Naive B cell (primary cell): ENCODE measurements around the gene ACIN1. TPM values are rescaled to one million over a fixed set of nuclear protein-coding genes. Genes with fewer than 3 reads are reported as not detected.
"Not testable (repeated sequence)": the region's sequence is repeated elsewhere in the genome, so short reads cannot be mapped to it uniquely, and the experiment has no call there.

Experiments
- ATAC-seq, 2 donors: fragments of 150-1000 bp; cut with Tn5 transposase; 2 replicates each; pipeline ENCODE4 v1.10.0; 2021; ENCODE audit warnings: low read depth in 2 of 2, mild to moderate bottlenecking in 2 of 2, moderate library complexity in 2 of 2
- DNase-seq: peaks from one replicate; pipeline ENCODE4 v3.0.0; 2022
- H3K27ac Mint-ChIP-seq, 6 donors: one replicate each; pipeline ENCODE4 v1.8.0; 2020 to 2022; ENCODE audit warnings: mild to moderate bottlenecking in 6 of 6, mixed read lengths in 6 of 6, moderate library complexity in 5 of 6, inconsistent platforms in 2 of 6
- H3K27me3 Mint-ChIP-seq, 3 donors: one replicate each; pipeline ENCODE4 v1.8.0; 2021 to 2022; ENCODE audit warnings: mixed read lengths in 3 of 3, mild to moderate bottlenecking in 1 of 3
- H3K36me3 Mint-ChIP-seq, 2 donors: one replicate each; pipeline ENCODE4 v1.8.0; 2020 to 2022; ENCODE audit warnings: mixed read lengths in 2 of 2, inconsistent platforms in 1 of 2, mild to moderate bottlenecking in 1 of 2
- H3K4me1 Mint-ChIP-seq, 3 donors: one replicate each; pipeline ENCODE4 v1.8.0; 2020 to 2022; ENCODE audit warnings: mixed read lengths in 3 of 3, inconsistent platforms in 1 of 3, mild to moderate bottlenecking in 1 of 3, moderate library complexity in 1 of 3
- H3K4me3 Mint-ChIP-seq, 8 donors: one replicate each; pipeline ENCODE4 v1.8.0; 2020 to 2022; ENCODE audit warnings: mild to moderate bottlenecking in 8 of 8, mixed read lengths in 8 of 8, moderate library complexity in 8 of 8, inconsistent platforms in 2 of 8
- H3K9me3 Mint-ChIP-seq, 7 donors: one replicate each; pipeline ENCODE4 v1.8.0; 2020 to 2022; ENCODE audit warnings: mixed read lengths in 7 of 7, mild to moderate bottlenecking in 5 of 7, inconsistent platforms in 2 of 7, moderate library complexity in 1 of 7
- polyA plus RNA-seq, 6 donors: library from polyadenylated mRNA; unstranded; fragments of 300-500 nt; fragmentation: Illumina TruSeq; gene quantifications; one replicate each; pipeline ENCODE4 v1.2.3, GENCODE V29; 2021; ENCODE audit warnings: low read depth in 6 of 6

The ACIN1 gene
- polyA plus RNA-seq, 6 donors from 2014 or later = 0.61 to 18.0 (median 9.8) TPM

DNA sequence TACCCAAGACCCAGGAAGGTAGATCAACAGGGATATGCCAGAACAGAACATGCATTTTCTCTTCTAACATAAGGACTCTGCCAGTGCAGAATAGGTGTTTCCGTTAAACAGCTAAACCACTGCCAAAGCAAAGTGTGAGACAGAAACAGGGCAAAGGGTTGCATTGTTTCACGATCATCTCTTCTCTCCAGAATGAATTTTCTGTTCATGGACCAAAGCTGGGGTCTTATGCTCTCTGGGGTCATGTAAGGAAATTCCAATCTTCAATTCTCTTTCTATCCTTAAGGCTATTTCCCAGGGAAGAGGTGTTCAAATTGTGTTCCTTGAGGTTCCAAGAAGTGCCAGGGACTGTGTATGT, 71.2 kb downstream of the ACIN1 start:
- H3K4me3 Mint-ChIP-seq = no peak overlapping the region
- H3K36me3 Mint-ChIP-seq = peaks cover 7 to 17% of the 10 kb centered on the region in 2 donors
- no peak for DNase-seq
- ATAC-seq = no peak
- H3K27me3 Mint-ChIP-seq = no peaks in the 10 kb centered on the region
- H3K9me3 Mint-ChIP-seq = no peaks in the 10 kb centered on the region
- peak overlapping the region in 2 of 6 donors; percentile 23 to 82 for H3K27ac Mint-ChIP-seq
- H3K4me1 Mint-ChIP-seq = peaks cover 7 to 16% (median 14%) of the 10 kb centered on the region in 3 donors

DNA sequence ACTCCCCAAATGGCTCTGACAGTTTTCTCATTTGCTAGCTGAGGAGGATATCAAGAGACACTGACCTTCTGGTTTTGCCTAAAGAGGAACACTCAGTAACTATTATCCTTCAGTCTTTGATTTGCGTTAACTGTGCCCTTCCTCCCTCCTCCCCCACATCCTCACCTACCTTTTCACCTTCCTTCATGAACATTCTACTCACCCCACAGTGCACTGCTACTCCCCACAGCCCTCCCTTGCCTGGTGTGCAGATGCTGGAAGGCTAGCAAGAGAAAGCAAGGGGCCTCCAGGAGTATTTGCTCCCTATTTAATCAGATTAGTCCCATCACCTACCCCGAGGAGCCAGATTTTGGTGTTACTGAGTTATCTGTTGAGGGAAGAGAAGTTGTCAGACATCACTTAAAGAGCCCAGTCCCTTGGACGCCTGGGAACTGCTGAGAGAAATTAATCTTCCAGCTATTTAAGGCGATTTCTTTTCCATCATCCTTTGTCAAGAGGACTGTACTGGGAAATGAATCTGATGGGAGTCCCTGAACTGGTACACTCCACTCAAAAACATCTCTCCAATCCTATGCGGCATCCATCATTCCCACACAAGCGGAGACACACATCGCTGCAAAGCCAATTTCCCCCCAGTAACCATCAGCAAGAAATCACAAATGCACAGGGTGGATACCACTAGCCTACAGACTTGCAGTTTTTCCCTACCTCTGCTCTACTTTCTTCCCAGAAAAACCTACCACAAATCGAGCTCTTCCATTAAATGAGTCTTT, 71.7 kb downstream of the ACIN1 start:
- Mint-ChIP-seq H3K4me3 (no peak overlapping the region), H3K27ac (peak overlapping the region in 1 of 6 donors; percentile 41), H3K36me3 (peaks cover 5 to 17% of the 10 kb centered on the region in 2 donors), H3K27me3 (no peaks in the 10 kb centered on the region), H3K4me1 (peaks cover 5 to 13% (median 12%) of the 10 kb centered on the region in 3 donors), H3K9me3 (no peaks in the 10 kb centered on the region)
- ATAC-seq (no peak), DNase-seq (no peak)

DNA sequence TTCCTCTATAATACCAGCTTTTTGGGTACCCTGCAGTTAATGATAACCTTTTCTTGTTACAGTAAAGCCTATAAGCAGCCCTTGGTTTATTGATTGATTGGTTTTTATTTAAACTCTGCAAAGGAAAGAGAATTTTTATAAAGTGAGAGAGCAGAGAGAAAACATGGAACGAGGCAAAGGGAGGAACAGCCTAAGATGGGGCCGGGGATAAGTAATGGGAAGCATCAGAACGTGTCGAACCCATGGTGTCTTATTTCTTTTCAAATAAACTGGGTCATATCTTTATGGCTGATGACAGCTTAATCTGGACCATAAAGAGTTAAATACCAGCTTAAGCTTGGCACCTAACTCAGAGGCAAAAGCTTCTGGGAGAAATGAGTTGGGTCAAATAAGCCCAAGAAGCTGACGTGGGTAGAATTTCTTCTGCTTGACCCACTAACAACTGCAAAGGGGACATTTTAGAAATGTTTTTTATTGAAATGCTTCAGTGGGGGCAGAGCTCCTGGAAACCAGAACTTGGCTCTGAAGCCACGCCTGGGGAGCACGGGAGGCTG, 73.0 kb downstream of the ACIN1 start:
- Mint-ChIP-seq H3K27ac (peak overlapping the region in 2 of 6 donors; percentile 6 to 20), H3K36me3 (peaks cover 5 to 17% of the 10 kb centered on the region in 2 donors), H3K27me3 (no peaks in the 10 kb centered on the region), H3K4me3 (no peak overlapping the region), H3K9me3 (no peaks in the 10 kb centered on the region), H3K4me1 (peaks cover 5 to 6% (median 6%) of the 10 kb centered on the region in 3 donors)
- ATAC-seq (no peak), DNase-seq (no peak)

DNA sequence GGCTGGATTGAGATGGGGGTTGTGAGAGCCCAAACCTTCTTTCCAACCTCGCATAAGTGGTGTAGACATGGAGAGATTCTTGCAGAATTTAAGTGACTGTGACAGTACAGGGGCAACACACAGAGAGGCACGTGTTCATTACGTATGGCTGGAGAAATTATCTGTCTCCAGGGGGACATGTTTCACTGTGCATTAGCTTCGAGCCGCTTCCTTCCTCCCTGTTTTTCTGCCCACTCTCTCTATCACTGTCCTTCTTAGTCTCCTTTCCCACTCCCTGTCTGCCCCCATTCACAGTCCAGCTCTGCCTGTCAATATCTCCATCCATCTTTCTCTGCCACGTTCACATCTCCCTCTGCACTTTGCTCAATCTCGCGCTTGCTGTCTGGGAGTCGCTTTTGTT, 73.5 kb downstream of the ACIN1 start:
- Mint-ChIP-seq H3K4me1 (peaks cover 5 to 6% (median 6%) of the 10 kb centered on the region in 3 donors), H3K4me3 (peak overlapping the region in 1 of 8 donors; percentile 34), H3K9me3 (no peaks in the 10 kb centered on the region), H3K27ac (peak overlapping the region in 1 of 6 donors; percentile 6), H3K27me3 (no peaks in the 10 kb centered on the region), H3K36me3 (peaks cover 5 to 17% of the 10 kb centered on the region in 2 donors)
- DNase-seq = no peak
- no peak for ATAC-seq

DNA sequence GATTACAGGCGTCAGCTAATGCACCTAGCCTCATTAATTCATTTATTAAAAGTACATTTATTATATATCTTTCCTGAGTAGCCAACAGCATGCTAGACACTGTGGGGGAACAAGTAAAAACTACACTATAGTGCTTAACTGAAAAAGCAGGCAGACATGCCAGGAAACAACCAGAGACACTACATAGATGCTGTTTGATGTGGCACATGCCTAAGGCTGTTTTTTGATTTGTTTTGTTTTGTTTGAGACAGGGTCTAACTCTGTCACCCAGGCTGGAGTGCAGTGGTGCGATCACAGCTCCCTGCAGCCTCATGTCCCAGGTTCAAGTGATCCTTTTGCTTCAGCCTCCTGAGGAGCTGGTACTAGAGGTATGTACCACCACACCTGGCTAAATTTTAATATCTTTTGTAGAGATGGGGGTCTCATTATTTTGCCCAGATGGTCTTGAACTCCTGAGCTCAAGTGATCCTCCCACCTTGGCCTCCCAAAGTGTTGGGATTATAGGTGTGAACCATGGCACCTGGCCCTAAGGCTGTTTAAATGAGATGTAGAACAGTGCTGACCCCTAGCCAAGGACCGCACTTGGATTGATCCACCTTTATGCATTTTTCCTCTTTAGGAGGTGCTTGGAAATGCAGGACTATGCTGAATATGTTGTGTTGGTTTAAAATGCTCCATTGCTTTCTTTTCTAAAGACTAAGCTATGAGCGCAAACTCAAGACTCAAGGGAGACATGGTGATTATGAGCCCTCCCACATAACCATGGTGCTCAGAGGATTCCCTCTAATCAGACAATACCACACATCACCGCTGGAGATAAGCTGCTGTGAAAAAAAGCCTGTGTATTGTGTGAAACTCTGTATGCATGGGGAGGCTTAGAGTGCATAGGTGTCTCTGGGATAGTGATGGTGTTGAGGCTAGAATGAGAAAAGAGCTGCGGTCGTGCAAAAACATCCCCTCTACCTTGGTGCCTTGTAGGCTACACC, 74.5 kb downstream of the ACIN1 start:
- no peaks in the 10 kb centered on the region for H3K27me3 Mint-ChIP-seq
- ATAC-seq (no peak), DNase-seq (no peak)
- peaks cover 5 to 10% of the 10 kb centered on the region in 2 donors for H3K36me3 Mint-ChIP-seq
- H3K4me3 Mint-ChIP-seq = no peak overlapping the region
- peaks cover 2 to 5% (median 5%) of the 10 kb centered on the region in 3 donors for H3K4me1 Mint-ChIP-seq
- peak overlapping the region in 1 of 6 donors; percentile 18 for H3K27ac Mint-ChIP-seq
- no peaks in the 10 kb centered on the region for H3K9me3 Mint-ChIP-seq

DNA sequence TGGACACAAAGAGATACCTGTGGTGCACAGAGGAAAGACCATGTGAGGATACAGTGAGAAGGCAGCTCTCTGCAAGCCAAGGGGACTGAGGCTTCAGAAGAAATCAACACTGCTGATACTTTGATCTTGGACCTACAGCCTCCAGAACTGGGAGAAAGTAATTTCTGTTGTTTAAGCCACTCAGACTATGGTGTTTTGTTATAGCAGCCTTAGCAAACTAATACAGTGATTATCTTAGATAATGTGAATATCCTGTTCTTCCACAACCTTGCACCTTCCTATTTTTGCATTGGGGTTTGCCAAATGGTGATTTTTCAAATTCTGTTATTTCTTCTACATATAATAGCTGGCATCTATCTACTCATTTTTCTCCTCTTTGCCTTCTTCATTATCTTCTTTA, 76.8 kb downstream of the ACIN1 start:
- Mint-ChIP-seq H3K4me1 (no peaks in the 10 kb centered on the region), H3K36me3 (peaks cover 0 to 5% of the 10 kb centered on the region in 2 donors), H3K27me3 (no peaks in the 10 kb centered on the region), H3K27ac (no peak overlapping the region), H3K4me3 (no peak overlapping the region), H3K9me3 (no peaks in the 10 kb centered on the region)
- ATAC-seq (no peak), DNase-seq (no peak)

DNA sequence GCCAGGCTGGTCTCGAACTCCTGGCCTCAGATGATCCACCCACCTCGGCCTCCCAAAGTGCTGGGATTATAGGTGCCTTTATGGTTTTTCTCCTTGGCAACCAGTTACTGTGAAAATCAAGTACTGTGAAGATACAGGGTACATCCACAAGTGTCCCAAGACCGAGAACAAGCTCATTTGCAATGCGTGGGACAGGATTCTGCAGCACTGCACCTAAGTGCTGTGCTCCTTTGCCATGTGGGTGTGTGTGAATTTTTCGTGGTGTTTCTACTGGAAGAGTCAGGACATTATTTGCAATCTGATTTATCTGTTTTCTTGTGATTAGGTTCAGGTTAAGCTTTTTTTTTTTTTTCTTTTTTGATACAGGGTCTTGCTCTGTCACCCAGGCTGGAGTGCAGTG, 77.8 kb downstream of the ACIN1 start:
- peaks cover 0 to 5% of the 10 kb centered on the region in 2 donors for H3K36me3 Mint-ChIP-seq
- H3K4me1 Mint-ChIP-seq = no peaks in the 10 kb centered on the region
- H3K4me3 Mint-ChIP-seq = no peak overlapping the region
- H3K9me3 Mint-ChIP-seq = no peaks in the 10 kb centered on the region
- ATAC-seq = no peak
- no peak overlapping the region for H3K27ac Mint-ChIP-seq
- H3K27me3 Mint-ChIP-seq = no peaks in the 10 kb centered on the region
- DNase-seq = no peak

DNA sequence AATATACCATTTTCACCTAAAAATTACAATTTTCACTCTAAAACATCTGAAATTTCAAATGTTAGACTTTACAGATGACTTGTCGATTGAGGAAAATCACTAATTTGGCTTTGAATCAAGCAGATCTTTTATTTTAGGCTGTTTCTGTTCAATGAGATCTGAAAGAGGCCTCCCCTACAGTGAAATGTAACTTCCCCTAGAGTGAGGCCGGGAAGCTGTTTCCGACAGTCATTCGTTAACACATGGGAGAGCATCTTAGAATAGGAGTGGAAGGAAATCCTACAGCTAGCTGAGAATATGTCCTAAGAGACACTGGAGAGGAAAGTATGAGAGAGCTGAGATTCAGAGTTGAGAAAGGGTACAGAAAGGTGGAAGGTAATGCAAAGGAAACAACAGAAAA, 79.3 kb downstream of the ACIN1 start:
- Mint-ChIP-seq H3K9me3 (no peaks in the 10 kb centered on the region), H3K4me3 (no peak overlapping the region), H3K27ac (no peak overlapping the region), H3K27me3 (no peaks in the 10 kb centered on the region), H3K4me1 (peaks cover 0 to 4% (median 0%) of the 10 kb centered on the region in 3 donors), H3K36me3 (no peaks in the 10 kb centered on the region)
- DNase-seq (no peak), ATAC-seq (no peak)

DNA sequence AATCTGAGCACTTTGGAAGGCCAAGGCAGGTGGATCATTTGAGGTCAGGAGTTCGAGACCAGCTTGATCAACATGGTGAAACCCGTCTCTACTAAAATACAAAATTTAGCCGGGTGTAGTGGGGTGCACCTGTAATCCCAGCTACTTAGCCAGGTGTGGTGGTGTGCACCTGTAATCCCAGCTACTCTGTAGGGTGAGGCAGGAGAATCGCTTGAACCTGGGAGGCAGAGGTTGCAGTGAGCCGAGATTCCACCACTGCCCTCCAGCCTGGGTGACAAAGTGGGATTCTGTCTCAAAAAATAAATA, 81.2 kb downstream of the ACIN1 start:
- not testable (repeated sequence) for H3K27me3 Mint-ChIP-seq, H3K9me3 Mint-ChIP-seq, H3K27ac Mint-ChIP-seq, H3K4me3 Mint-ChIP-seq, ATAC-seq, DNase-seq, H3K36me3 Mint-ChIP-seq
- H3K4me1 Mint-ChIP-seq = peaks cover 4 to 11% (median 10%) of the 10 kb centered on the region in 3 donors

DNA sequence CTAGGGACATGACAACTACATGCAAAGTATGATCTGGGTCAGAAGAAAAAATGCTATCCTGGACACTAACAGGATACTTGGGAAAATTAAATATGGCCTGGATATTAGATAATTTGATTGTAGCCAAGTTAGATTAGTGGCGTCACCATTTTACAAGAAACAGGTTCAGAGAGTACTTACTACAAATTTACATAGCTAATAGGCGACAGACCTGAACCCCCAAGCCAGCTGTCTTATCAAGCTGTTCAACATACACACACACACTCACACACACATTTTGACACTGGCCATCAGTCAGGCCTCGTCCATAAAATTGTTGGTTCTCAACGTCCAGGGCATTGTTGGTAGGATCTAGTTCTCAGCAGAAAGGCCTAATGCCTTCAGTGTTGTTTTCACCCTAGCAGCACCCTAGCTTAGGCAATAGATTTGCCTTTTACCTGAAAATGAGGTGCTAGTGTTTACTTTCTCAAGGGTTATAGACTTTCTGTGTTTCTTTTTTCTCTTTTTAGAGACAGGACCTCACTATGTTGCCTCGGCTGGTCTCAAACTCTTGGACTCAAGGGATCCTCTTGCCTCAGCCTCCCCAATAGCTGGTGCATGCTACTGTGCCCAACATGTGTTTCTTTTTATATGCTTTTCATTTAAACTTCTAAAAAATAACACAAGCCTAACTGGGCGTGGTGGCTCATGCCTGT, 81.7 kb downstream of the ACIN1 start:
- Mint-ChIP-seq H3K9me3 (no peaks in the 10 kb centered on the region), H3K36me3 (no peaks in the 10 kb centered on the region), H3K27ac (peak overlapping the region in 1 of 6 donors; percentile 43), H3K27me3 (no peaks in the 10 kb centered on the region), H3K4me1 (peaks cover 9 to 16% (median 14%) of the 10 kb centered on the region in 3 donors), H3K4me3 (peak overlapping the region in 1 of 8 donors; percentile 34)
- DNase-seq = no peak
- no peak for ATAC-seq

DNA sequence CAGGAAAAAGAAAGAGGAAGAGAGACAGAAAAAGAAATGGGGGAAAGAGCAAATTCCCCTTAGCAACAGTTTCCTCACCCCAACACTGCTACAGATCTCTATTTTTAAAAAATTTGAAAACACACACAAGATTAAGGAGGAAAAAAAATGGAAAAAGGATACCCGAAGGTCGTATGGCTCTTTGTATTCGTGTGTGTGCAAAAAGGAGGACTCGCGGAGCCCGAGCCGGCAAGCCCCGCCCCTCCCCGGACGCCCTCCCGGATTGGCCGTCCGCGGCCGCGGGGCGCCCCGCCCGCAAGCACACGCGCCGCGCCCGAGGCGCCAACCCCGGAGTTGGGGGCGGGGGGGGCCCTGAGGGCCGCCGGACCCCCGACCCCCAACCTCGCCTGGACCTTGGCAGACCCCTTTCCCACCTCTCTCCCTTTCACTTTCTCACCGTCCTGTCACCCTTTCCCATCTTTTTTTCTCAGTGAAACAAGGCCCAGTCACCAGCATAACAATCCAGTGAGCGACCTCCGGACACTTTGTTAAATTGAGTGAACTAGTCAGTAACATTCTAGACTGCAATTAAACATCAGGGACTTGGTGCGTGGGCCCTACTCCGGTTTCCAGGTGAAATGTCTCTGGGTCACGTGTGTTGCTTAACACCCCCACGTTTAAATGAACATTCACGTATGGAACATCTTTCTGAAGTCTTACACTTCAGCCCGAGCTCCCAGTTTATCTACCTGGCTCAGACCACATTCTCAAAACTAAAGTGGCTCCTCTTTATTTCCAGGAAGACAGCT, 84.8 kb downstream of the ACIN1 start, which contains the start of gene C14orf93:
TSS of gene C14orf93 (minus strand) at position 205 of the 788 bp plus-strand sequence. CDS start 11,120 bp downstream, outside the sequence.
- Mint-ChIP-seq H3K4me1 (peaks cover 10 to 42% (median 18%) of the 10 kb centered on the region in 3 donors), H3K27ac (peak within 1 kb of the TSS; percentile 88 to 97 (median 96)), H3K9me3 (no peaks in the 10 kb centered on the region), H3K27me3 (no peaks in the 10 kb centered on the region), H3K36me3 (no peaks in the 10 kb centered on the region), H3K4me3 (peak within 1 kb of the TSS; percentile 92 to 97 (median 95))
- peak; percentile 11 to 28 for ATAC-seq
- peak; percentile 69 for DNase-seq

DNA sequence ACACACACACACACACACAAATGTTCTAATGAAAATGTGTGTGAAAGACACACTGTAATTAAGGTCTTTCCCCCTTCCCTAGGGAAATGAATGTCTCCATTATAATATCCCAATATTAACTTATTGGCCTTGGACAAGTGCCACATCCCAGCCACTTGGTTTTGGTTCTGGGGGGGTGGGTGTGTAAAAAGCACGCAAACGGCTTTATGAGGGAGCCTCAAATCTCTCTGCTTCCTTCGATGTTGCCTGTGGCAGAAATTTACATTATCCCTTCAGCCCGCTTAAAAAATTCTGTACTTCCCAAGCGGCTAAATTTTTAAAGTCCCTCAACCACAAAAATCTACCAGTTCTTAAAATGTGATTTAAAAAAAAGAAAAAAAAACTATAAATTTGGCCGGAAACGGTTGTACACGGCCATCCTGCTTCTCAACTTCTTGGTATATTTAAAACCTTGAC, 85.4 kb downstream of the ACIN1 start:
- DNase-seq = no peak
- ATAC-seq = no peak
- peak overlapping the region; percentile 73 to 95 (median 89) for H3K27ac Mint-ChIP-seq
- peak overlapping the region; percentile 89 to 97 (median 94) for H3K4me3 Mint-ChIP-seq
- H3K27me3 Mint-ChIP-seq = no peaks in the 10 kb centered on the region
- H3K4me1 Mint-ChIP-seq = peaks cover 10 to 45% (median 18%) of the 10 kb centered on the region in 3 donors
- no peaks in the 10 kb centered on the region for H3K9me3 Mint-ChIP-seq
- no peaks in the 10 kb centered on the region for H3K36me3 Mint-ChIP-seq
